Thyroid gland (tissue), 4 donors: ENCODE measurements around the gene FSTL1. TPM values are rescaled to one million over a fixed set of nuclear protein-coding genes. Genes with fewer than 3 reads are reported as not detected.

Experiments used
- DNase-seq, 2 donors: peaks; one replicate each; pipeline ENCODE4 v3.0.0-alpha.2; 2019
- H3K27ac ChIP-seq, 3 donors: fragments of 200-600 bp; sonication (generic); 1 replicate in 2 of 3; 2 replicates in 1 of 3; pipeline ENCODE4 v1.5.1; 2016 to 2019; ENCODE audit warnings: mild to moderate bottlenecking in 1 of 3, moderate library complexity in 1 of 3
- H3K27me3 ChIP-seq: fragments of 200-600 bp; sonication (generic); one replicate; pipeline ENCODE4 v1.5.1; 2019
- H3K36me3 ChIP-seq, 2 donors: fragments of 200-600 bp; sonication (generic); one replicate each; pipeline ENCODE4 v1.5.1; 2016 to 2019
- H3K4me1 ChIP-seq, 2 donors: fragments of 200-600 bp; sonication (generic); one replicate each; pipeline ENCODE4 v1.5.1; 2017 to 2019
- H3K4me3 ChIP-seq, 3 donors: fragments of 200-600 bp; sonication (generic); replicated peaks in 1 of 3; 1 replicate in 2 of 3; 2 replicates in 1 of 3; pipeline ENCODE4 v1.5.1; 2016; ENCODE audit warnings: mild to moderate bottlenecking in 1 of 3
- H3K9me3 ChIP-seq: fragments of 200-600 bp; sonication (generic); one replicate; pipeline ENCODE4 v1.5.1; 2017
- CTCF ChIP-seq, 6 experiments: fragments of 200-600 bp in 3 of 6; fragments of 450-650 bp in 3 of 6; sonication (generic) in 3 of 6; IDR thresholded peaks; one replicate each; pipeline ENCODE4 v1.5.1; 2016 to 2019; ENCODE audit warnings: antibody characterized with exemption in 6 of 6, mild to moderate bottlenecking in 2 of 6, inconsistent platforms in 1 of 6, moderate library complexity in 1 of 6
- POLR2A ChIP-seq, 2 donors: fragments of 450-650 bp; IDR thresholded peaks; one replicate each; pipeline ENCODE4 v1.6.1; 2017; ENCODE audit warnings: antibody characterized with exemption in 2 of 2, mild to moderate bottlenecking in 2 of 2, moderate library complexity in 1 of 2
- WGBS, 2 donors: methylation state at CpG; one replicate each; pipeline ENCODE4 v1.1.5; 2017; 5-methylcytosine and 5-hydroxymethylcytosine counted together
- intact Hi-C: fragments of 100-400 bp; cut with DNase I; formaldehyde crosslinking; loops from one replicate; pipeline ENCODE4 v1.15.1; 2023
- total RNA-seq, 4 donors: library from RNA; depleted of rRNA; stranded (reverse); fragments of >200 nt; gene quantifications; one replicate each; pipeline ENCODE4 v1.2.3, GENCODE V29; 2016

FSTL1 gene
- total RNA-seq, 4 donors from 2014 or later: 135 to 268 (median 228) TPM

DNA sequence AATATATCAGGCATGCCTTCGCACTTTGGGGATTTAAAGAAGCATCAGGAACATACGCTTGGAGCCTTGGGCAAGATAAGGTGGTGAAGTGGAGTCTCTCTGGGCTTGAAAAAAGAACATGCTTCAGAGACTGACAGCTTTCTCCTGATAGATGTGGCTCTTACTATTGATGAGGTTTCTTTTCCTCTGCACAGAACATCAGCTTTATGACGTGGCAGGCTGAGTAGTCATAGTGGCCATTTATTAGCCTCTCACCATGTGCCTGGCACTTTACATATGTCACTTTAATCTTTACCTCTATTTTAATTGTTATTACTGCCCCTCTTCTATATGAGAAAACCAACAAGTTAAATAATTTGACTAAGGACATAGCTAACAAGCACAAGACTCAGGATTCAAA lies 82.6 kb downstream of the FSTL1 start:
- H3K9me3 ChIP-seq: no peaks in the 10 kb centered on the region
- no peaks in the 10 kb centered on the region for H3K36me3 ChIP-seq
- intact Hi-C loops: no loop called here
- H3K4me1 ChIP-seq: no peaks in the 10 kb centered on the region
- no peak overlapping the region for H3K27ac ChIP-seq
- 83 to 84% methylated on average over 3 of the region's 3 CpGs for WGBS, 2 donors
- DNase-seq: no peak
- no peak overlapping the region for H3K4me3 ChIP-seq
- TF ChIP-seq CTCF (IDR thresholded peaks at IDR 0.05) (no peak), POLR2A (IDR thresholded peaks at IDR 0.05) (no peak)
- no peaks in the 10 kb centered on the region for H3K27me3 ChIP-seq

- no peak overlapping the region for H3K27ac ChIP-seq
- H3K4me3 ChIP-seq: no peak overlapping the region
- no peaks in the 10 kb centered on the region for H3K27me3 ChIP-seq
- no peaks in the 10 kb centered on the region for H3K36me3 ChIP-seq
- H3K9me3 ChIP-seq: no peaks in the 10 kb centered on the region
- 53 to 65% methylated on average over 1 of the region's 1 CpG for WGBS, 2 donors
- no peak for TF ChIP-seq CTCF (IDR thresholded peaks at IDR 0.05)
- no peak for TF ChIP-seq POLR2A (IDR thresholded peaks at IDR 0.05)
- DNase-seq: no peak
- intact Hi-C loops: no loop called here
- H3K4me1 ChIP-seq: no peaks in the 10 kb centered on the region
Observed at GRCh38 chr3:120364821-120365220, 86.0 kb downstream of the FSTL1 start.

DNA sequence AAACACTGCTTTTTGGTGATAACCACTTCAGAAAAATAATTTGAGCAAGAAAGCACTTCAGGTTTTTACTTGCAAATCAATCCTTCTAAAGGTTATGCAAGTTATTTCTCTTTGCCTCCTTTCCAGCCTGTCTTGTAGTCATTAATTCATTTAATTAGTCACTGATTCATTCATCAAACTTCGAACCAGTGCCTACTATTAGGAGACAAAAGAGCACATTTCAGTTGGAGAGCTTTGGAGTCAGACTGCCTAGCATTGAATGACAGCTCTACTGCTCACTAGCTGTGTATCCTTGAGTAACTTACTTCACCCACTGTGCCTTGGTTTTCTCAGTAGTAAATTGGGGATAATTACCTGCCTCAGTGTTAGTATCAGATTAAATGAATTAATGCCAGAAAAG lies 86.7 kb downstream of the FSTL1 start:
- 76 to 77% methylated on average over 1 of the region's 1 CpG for WGBS, 2 donors
- Histone ChIP-seq H3K4me1 (no peaks in the 10 kb centered on the region), H3K27ac (no peak overlapping the region), H3K4me3 (no peak overlapping the region), H3K27me3 (no peaks in the 10 kb centered on the region), H3K9me3 (no peaks in the 10 kb centered on the region), H3K36me3 (no peaks in the 10 kb centered on the region)
- TF ChIP-seq POLR2A (IDR thresholded peaks at IDR 0.05) (no peak), CTCF (IDR thresholded peaks at IDR 0.05) (no peak)
- no peak for DNase-seq
- intact Hi-C loops: no loop called here

GRCh38 chr3:120357807-120358206 lies 93.0 kb downstream of the FSTL1 start:
- no peaks in the 10 kb centered on the region for H3K4me1 ChIP-seq
- intact Hi-C loops: no loop called here
- no peaks in the 10 kb centered on the region for H3K9me3 ChIP-seq
- no peak overlapping the region for H3K4me3 ChIP-seq
- no peaks in the 10 kb centered on the region for H3K27me3 ChIP-seq
- no peak for DNase-seq
- no peak overlapping the region for H3K27ac ChIP-seq
- H3K36me3 ChIP-seq: no peaks in the 10 kb centered on the region
- TF ChIP-seq CTCF (IDR thresholded peaks at IDR 0.05): no peak
- TF ChIP-seq POLR2A (IDR thresholded peaks at IDR 0.05): no peak

- intact Hi-C loops: no loop called here
- DNase-seq: no peak
- TF ChIP-seq CTCF (IDR thresholded peaks at IDR 0.05) (no peak), POLR2A (IDR thresholded peaks at IDR 0.05) (no peak)
- 83 to 92% methylated on average over 1 of the region's 1 CpG for WGBS, 2 donors
- H3K27ac ChIP-seq: no peak overlapping the region
- H3K9me3 ChIP-seq: no peaks in the 10 kb centered on the region
- H3K36me3 ChIP-seq: no peaks in the 10 kb centered on the region
- H3K4me1 ChIP-seq: peaks cover 5 to 10% of the 10 kb centered on the region in 2 donors
- H3K27me3 ChIP-seq: no peaks in the 10 kb centered on the region
- H3K4me3 ChIP-seq: no peak overlapping the region
Observed at GRCh38 chr3:120355486-120355885, 95.3 kb downstream of the FSTL1 start.
